ENCODE measurements around the gene SLC26A3. TPM values are rescaled to one million over a fixed set of nuclear protein-coding genes. Genes with fewer than 3 reads are reported as not detected.

The SLC26A3 gene
- total and polyA plus RNA-seq, 10 of the 15 experiments (the other 5 are each of a cell fraction or from before 2014, with no cell fraction given) = 0.46 TPM; not detected in 9

GRCh38 chr7:107816011-107816566 lies 13.1 kb upstream of the SLC26A3 start:
- FAIRE-seq = no peak
- Histone ChIP-seq H3K9me3 (replicated peaks; ENCODE audit: control insufficient read depth, insufficient read depth, low read length) (no peaks in the 10 kb centered on the region), H3K36me3 (ENCODE audit: control insufficient read depth in 2 of 2, insufficient read depth in 2 of 2, low read length in 1 of 2) (no peaks in the 10 kb centered on the region), H3K27me3 (replicated peaks in 1 of 2; ENCODE audit: control insufficient read depth in 2 of 2, insufficient read depth in 2 of 2, low read length in 1 of 2) (no peaks in the 10 kb centered on the region), H3K4me3 (no peak overlapping the region), H3K79me2 (ENCODE audit: control insufficient read depth, insufficient read depth, low read length) (no peaks in the 10 kb centered on the region), H3K9ac (ENCODE audit: control insufficient read depth, insufficient read depth, low read length) (no peak overlapping the region), H3K27ac (ENCODE audit: control insufficient read depth, insufficient read depth) (no peak overlapping the region), H3K4me1 (ENCODE audit: control insufficient read depth, insufficient read depth, low read length) (no peaks in the 10 kb centered on the region), H2AFZ (ENCODE audit: control insufficient read depth, low read depth, low read length) (no peak overlapping the region), H3K4me2 (ENCODE audit: control insufficient read depth, insufficient read depth) (no peak overlapping the region), H4K20me1 (ENCODE audit: control insufficient read depth, insufficient read depth) (no peaks in the 10 kb centered on the region)
- DNase-seq (ENCODE audit: low read depth, low spot score) = no peak
- POLR2A ChIA-PET = no interaction called here
- ATAC-seq = no peak
- BruUV-seq (replicated peaks) = no TSS peak
- SMC1A ChIA-PET (ENCODE audit: uncharacterized antibody, unreplicated experiment) = no interaction called here
- WGBS (ENCODE audit: insufficient coverage, insufficient replicate concordance, low lambda C conversion rate, missing lambda C conversion rate) = 49% methylated on average over 6 of the region's 6 CpGs
- TF ChIP-seq ATF3 (IDR thresholded peaks at IDR 0.05; ENCODE audit: borderline replicate concordance, extremely low read depth, low read depth, low read length) (no peak), NRF1 (conservative IDR thresholded peaks at IDR 0.05; ENCODE audit: low read depth, low read length) (no peak), EED (IDR thresholded peaks at IDR 0.05; ENCODE audit: low read depth) (no peak), MYC (IDR thresholded peaks at IDR 0.05; ENCODE audit: insufficient read depth, insufficient read length, insufficient replicate concordance, low read length, severe bottlenecking) (no peak), ZNF687 (IDR thresholded peaks at IDR 0.05) (no peak), MEF2B (IDR thresholded peaks at IDR 0.05; ENCODE audit: partially characterized antibody, poor library complexity, severe bottlenecking) (no peak), NR2C2 (IDR thresholded peaks at IDR 0.05; ENCODE audit: borderline replicate concordance, control insufficient read depth, insufficient read length, low read depth) (no peak), IRF5 (IDR thresholded peaks at IDR 0.05; ENCODE audit: borderline replicate concordance) (no peak)
- RAD21 ChIA-PET (ENCODE audit: unreplicated experiment) = no interaction called here
- intact Hi-C loops (cut with micrococcal nuclease; ENCODE audit: unreplicated experiment) (no loop called here), in situ Hi-C loops (cut with MboI) (no loop called here)
- CTCF ChIA-PET = no interaction called here

Data from GM12878 (cell line).